SU-DHL-6 (cell line): Measurements from ENCODE around the gene SRGN.

Experiments used
- H2AFZ ChIP-seq: fragments of 200-600 bp; sonication (generic); 2 replicates; pipeline ENCODE4 v1.6.1; 2014; ENCODE audit warnings: low read depth, mild to moderate bottlenecking, moderate library complexity, mixed read lengths, antibody characterized with exemption, low read length; ENCODE audit not compliant: severe bottlenecking
- H3F3A ChIP-seq: fragments of 200-600 bp; shearing (Covaris generic); 2 replicates; pipeline ENCODE4 v1.6.0; 2016; ENCODE audit warnings: antibody characterized with exemption, mild to moderate bottlenecking; ENCODE audit not compliant: insufficient read depth
- H3K27ac ChIP-seq: fragments of 200-600 bp; sonication (generic); 2 replicates; pipeline ENCODE4 v1.5.1; 2016; ENCODE audit warnings: low read depth, mild to moderate bottlenecking, low read length, moderate library complexity, mixed read lengths
- H3K27me3 ChIP-seq: fragments of 200-600 bp; sonication (generic), shearing (Covaris generic); 2 replicates; pipeline ENCODE4 v1.6.0; 2014; ENCODE audit warnings: mild to moderate bottlenecking, low read length
- H3K36me3 ChIP-seq: fragments of 200-600 bp; sonication (generic); 2 replicates; pipeline ENCODE4 v1.6.1; 2014; ENCODE audit warnings: mild to moderate bottlenecking, low read length, mixed read lengths
- H3K4me2 ChIP-seq: fragments of 300-600, 200-600 bp; shearing (Covaris generic), sonication (generic); 2 replicates; pipeline ENCODE4 v1.6.0; 2014; ENCODE audit warnings: low read length, low read depth, mild to moderate bottlenecking; ENCODE audit not compliant: poor library complexity, severe bottlenecking
- H3K4me3 ChIP-seq: fragments of 200-600 bp; sonication (generic); 2 replicates; pipeline ENCODE4 v1.5.1; 2014; ENCODE audit warnings: antibody characterized with exemption, low read length, mild to moderate bottlenecking, mixed read lengths; ENCODE audit not compliant: insufficient read depth, poor library complexity, severe bottlenecking
- H3K79me2 ChIP-seq: fragments of 200-600 bp; sonication (generic); 2 replicates; pipeline ENCODE4 v1.6.1; 2014; ENCODE audit warnings: mild to moderate bottlenecking, low read length, moderate library complexity; ENCODE audit not compliant: insufficient read depth
- H3K9ac ChIP-seq: fragments of 200-600 bp; sonication (generic); 2 replicates; pipeline ENCODE4 v1.7.0; 2014; ENCODE audit warnings: mild to moderate bottlenecking, low read length
- H3K9me2 ChIP-seq: fragments of 200-600 bp; sonication (generic); replicated peaks from 2 replicates; pipeline ENCODE4 v1.6.1; 2014; ENCODE audit warnings: low read length; ENCODE audit not compliant: insufficient read depth
- H3K9me3 ChIP-seq: fragments of 200-600 bp; sonication (generic); 2 replicates; pipeline ENCODE4 v1.6.1; 2014; ENCODE audit warnings: low read length, mixed read lengths; ENCODE audit not compliant: insufficient read depth
- H4K20me1 ChIP-seq: fragments of 200-600 bp; sonication (generic); 2 replicates; pipeline ENCODE4 v1.6.1; 2014; ENCODE audit warnings: low read depth, mild to moderate bottlenecking, antibody characterized with exemption, low read length, moderate library complexity, mixed read lengths
- EZH2phosphoT487 ChIP-seq: fragments of 200-600 bp; sonication (generic), shearing (Covaris generic); conservative IDR thresholded peaks from 2 replicates; pipeline ENCODE4 v1.6.1; 2018; ENCODE audit warnings: mild to moderate bottlenecking, antibody characterized with exemption, low read length, moderate library complexity, mixed read lengths
- TF ChIP-seq, protein P1 (sequence below): fragments of 200-600 bp; sonication (generic); IDR thresholded peaks from one replicate; pipeline ENCODE4 v1.5.1; 2017; ENCODE audit warnings: antibody characterized with exemption, mild to moderate bottlenecking, low read length, moderate library complexity; ENCODE audit not compliant: insufficient read depth, poor library complexity, severe bottlenecking

Gene SRGN

DNA sequence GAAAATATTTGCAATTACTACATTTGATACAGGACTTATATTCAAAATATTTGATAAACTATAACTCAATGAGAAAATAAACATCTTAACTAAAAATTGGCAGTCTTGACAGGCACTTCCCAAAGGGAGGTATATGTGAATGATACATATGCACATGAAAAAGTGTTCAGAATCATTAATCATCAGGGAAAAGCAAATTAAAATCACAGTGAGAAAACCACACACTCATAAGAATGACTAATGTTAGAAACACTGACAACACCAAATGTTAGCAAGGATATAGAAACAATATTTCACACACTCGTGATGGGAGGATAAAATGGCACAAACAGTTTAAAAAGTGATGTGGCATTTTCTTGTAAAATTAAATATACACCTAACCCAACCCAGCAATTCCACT lies 32.0 kb downstream of the SRGN start:
- Histone ChIP-seq H3K27ac (no peak overlapping the region), H3K9me2 (no peaks in the 10 kb centered on the region), H3K4me3 (no peak overlapping the region), H4K20me1 (no peaks in the 10 kb centered on the region), H3K9me3 (no peaks in the 10 kb centered on the region), H3K4me2 (no peak overlapping the region), H3K9ac (no peak overlapping the region), H2AFZ (no peak overlapping the region), H3K27me3 (no peaks in the 10 kb centered on the region), H3K79me2 (peaks cover 6% of the 10 kb centered on the region), H3F3A (no peaks in the 10 kb centered on the region; the same call in 1 of the 2 replicates), H3K36me3 (no peaks in the 10 kb centered on the region)
- TF ChIP-seq, protein P1, sequence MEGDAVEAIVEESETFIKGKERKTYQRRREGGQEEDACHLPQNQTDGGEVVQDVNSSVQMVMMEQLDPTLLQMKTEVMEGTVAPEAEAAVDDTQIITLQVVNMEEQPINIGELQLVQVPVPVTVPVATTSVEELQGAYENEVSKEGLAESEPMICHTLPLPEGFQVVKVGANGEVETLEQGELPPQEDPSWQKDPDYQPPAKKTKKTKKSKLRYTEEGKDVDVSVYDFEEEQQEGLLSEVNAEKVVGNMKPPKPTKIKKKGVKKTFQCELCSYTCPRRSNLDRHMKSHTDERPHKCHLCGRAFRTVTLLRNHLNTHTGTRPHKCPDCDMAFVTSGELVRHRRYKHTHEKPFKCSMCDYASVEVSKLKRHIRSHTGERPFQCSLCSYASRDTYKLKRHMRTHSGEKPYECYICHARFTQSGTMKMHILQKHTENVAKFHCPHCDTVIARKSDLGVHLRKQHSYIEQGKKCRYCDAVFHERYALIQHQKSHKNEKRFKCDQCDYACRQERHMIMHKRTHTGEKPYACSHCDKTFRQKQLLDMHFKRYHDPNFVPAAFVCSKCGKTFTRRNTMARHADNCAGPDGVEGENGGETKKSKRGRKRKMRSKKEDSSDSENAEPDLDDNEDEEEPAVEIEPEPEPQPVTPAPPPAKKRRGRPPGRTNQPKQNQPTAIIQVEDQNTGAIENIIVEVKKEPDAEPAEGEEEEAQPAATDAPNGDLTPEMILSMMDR = no peak
- TF ChIP-seq EZH2phosphoT487 = no peak

DNA sequence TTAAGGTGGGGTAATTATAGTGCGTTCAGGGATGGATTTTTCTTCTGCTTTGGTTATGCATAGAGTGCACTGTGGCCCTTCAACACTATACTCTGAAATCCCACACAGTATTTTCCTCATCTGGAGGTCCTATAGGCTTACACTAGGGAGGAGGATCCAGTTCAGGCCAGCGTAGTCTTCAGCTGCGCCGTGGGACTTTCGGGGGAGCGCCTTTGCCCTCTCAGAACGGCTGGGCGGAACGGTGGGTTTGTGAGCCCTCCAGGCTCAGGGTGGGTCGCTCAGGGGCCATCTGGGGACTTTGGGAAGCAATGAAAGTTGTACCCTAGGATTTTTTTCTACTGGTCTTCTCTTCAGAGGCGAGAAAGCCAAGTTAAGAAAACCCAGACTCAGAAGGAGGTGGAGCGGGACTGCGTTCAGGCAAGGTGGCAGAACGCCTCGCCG lies 35.4 kb downstream of the SRGN start:
- H3K79me2 ChIP-seq = peaks cover 39% of the 10 kb centered on the region
- H3K4me3 ChIP-seq = peak overlapping the region; percentile 67
- H3K27me3 ChIP-seq = no peaks in the 10 kb centered on the region
- peak overlapping the region; percentile 80 for H3K4me2 ChIP-seq
- TF ChIP-seq, protein P1 = no peak
- TF ChIP-seq EZH2phosphoT487 = no peak
- peak overlapping the region; percentile 53 for H3K27ac ChIP-seq
- no peaks in the 10 kb centered on the region for H3K9me3 ChIP-seq
- H3F3A ChIP-seq = peaks cover 7% of the 10 kb centered on the region; the same call in 1 of the 2 replicates
- H2AFZ ChIP-seq = peak overlapping the region; percentile 88
- 0 out of 2 replicates have a peak, but pooled peaks cover 4% of the 10 kb centered on the region for H4K20me1 ChIP-seq
- H3K9ac ChIP-seq = peak overlapping the region; percentile 74
- H3K36me3 ChIP-seq = no peaks in the 10 kb centered on the region
- H3K9me2 ChIP-seq = no peaks in the 10 kb centered on the region

DNA sequence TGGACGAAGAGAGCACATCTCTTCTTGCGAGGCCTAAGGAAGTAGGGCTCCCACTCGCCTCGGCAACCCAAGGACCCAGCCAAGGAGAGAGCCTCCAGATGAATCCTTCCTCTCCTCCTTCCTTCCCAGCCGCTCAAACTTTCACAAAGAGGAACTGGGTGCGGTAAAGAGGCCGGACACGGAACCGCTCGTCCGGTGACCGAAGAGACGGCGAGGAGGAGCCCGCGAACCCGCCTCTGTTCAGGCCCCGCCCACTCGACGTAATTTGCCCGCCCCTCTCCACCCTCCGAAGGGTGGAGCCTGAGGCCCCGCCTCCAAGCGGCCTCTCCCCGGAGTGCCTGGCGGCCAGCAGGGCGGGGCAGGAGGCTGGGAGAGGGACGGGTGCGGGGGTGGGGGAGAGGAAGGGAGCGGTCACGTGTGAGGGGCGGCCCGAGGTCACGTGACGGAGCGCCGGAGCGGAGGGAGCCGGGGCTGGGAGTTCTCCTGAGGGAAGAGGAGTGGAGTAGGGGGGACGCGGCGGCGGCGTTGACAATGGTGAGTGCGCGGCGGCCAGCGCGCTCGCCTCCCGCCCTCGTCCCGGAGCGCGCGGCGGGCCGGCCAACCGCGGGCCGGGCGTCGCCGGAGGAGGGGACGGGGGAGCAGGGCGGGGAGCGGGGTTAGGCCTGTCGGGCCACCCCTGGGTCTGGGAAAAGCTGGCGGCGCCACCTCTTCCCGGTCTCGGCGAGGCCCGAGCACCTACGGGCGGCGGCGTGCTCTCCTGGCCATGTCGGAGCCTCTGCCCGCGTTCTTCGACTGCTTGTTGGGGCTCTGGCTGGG lies 36.1 kb downstream of the SRGN start, which contains the start of gene VPS26A:
VPS26A (plus strand) TSS at position 432 of the 816 bp plus-strand sequence; CDS start at position 532, 100 bp downstream.
- no peaks in the 10 kb centered on the region for H3K36me3 ChIP-seq
- 0 out of 2 replicates have a peak, but pooled peaks cover 4% of the 10 kb centered on the region for H4K20me1 ChIP-seq
- peaks cover 45% of the 10 kb centered on the region for H3K79me2 ChIP-seq
- TF ChIP-seq, protein P1 = no peak
- no peak for TF ChIP-seq EZH2phosphoT487
- H2AFZ ChIP-seq = peak within 1 kb of the TSS; percentile 88
- no peaks in the 10 kb centered on the region for H3K9me2 ChIP-seq
- H3K9ac ChIP-seq = peak within 1 kb of the TSS; percentile 74
- peak within 1 kb of the TSS; percentile 53 for H3K27ac ChIP-seq
- peak within 1 kb of the TSS; percentile 67 for H3K4me3 ChIP-seq
- no peaks in the 10 kb centered on the region for H3K9me3 ChIP-seq
- no peaks in the 10 kb centered on the region for H3K27me3 ChIP-seq
- peak within 1 kb of the TSS; percentile 90 for H3K4me2 ChIP-seq
- H3F3A ChIP-seq = peaks cover 7% of the 10 kb centered on the region; the same call in 1 of the 2 replicates
